ENCODE measurements around the gene TMEM222.

- TF ChIP-seq CTCF (IDR thresholded peaks at IDR 0.05; ENCODE audit: borderline replicate concordance, extremely low read depth, low read length, poor library complexity, severe bottlenecking), result no peak
- TF ChIP-seq EZH2 (IDR thresholded peaks at IDR 0.05; ENCODE audit: borderline replicate concordance, low read depth, low read length, severe bottlenecking), result no peak
Measured at GRCh38 chr1:27331922-27332321, 10.0 kb downstream of the TMEM222 start.
